Fibroblast of villous mesenchyme (primary cell): Measurements from ENCODE around the gene HLA-F. TPM values are rescaled to one million over a fixed set of nuclear protein-coding genes. Genes with fewer than 3 reads are reported as not detected.

Experiments
- DNase-seq: peaks from one replicate; pipeline ENCODE4 v3.0.0-alpha.2; 2010; ENCODE audit warnings: low read depth
- H3K4me3 ChIP-seq: 2 replicates; pipeline ENCODE4 v1.5.1; 2011; ENCODE audit warnings: low read depth, mild to moderate bottlenecking, low read length
- total RNA-seq: library from RNA; depleted of rRNA; stranded (reverse); fragments of >200 nt; gene quantifications from 2 replicates; pipeline ENCODE4 v1.2.3, GENCODE V29; 2012
- TF ChIP-seq, protein P1 (sequence below): IDR thresholded peaks from 2 replicates; pipeline ENCODE4 v1.5.1; 2012; ENCODE audit warnings: low read depth, mild to moderate bottlenecking, low read length; ENCODE audit not compliant: insufficient read depth

Gene HLA-F
- total RNA-seq, 1 donor: 27.2 TPM

DNA sequence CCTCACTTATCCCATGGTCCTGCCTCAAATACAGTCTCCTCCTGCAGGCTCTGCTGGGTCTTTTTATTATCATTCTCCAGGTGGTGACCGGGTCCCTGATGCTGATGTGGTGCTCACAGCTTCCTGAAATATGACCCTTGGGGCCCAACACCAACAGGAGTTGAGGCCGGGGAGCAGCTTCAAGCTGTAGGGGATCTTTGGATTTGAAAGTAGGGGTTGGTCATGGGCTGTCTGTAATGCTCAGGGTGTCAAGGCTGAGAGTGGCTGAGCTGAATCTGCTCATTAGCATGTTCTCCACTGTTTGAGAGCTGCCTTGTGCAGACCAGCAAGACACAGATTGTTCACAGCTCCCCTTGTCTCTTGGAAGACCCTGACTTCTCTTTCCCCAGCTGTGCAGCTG lies 35.5 kb downstream of the HLA-F start:
- no peak overlapping the region for H3K4me3 ChIP-seq
- TF ChIP-seq, protein P1, sequence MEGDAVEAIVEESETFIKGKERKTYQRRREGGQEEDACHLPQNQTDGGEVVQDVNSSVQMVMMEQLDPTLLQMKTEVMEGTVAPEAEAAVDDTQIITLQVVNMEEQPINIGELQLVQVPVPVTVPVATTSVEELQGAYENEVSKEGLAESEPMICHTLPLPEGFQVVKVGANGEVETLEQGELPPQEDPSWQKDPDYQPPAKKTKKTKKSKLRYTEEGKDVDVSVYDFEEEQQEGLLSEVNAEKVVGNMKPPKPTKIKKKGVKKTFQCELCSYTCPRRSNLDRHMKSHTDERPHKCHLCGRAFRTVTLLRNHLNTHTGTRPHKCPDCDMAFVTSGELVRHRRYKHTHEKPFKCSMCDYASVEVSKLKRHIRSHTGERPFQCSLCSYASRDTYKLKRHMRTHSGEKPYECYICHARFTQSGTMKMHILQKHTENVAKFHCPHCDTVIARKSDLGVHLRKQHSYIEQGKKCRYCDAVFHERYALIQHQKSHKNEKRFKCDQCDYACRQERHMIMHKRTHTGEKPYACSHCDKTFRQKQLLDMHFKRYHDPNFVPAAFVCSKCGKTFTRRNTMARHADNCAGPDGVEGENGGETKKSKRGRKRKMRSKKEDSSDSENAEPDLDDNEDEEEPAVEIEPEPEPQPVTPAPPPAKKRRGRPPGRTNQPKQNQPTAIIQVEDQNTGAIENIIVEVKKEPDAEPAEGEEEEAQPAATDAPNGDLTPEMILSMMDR: no peak
- DNase-seq: no peak

DNA sequence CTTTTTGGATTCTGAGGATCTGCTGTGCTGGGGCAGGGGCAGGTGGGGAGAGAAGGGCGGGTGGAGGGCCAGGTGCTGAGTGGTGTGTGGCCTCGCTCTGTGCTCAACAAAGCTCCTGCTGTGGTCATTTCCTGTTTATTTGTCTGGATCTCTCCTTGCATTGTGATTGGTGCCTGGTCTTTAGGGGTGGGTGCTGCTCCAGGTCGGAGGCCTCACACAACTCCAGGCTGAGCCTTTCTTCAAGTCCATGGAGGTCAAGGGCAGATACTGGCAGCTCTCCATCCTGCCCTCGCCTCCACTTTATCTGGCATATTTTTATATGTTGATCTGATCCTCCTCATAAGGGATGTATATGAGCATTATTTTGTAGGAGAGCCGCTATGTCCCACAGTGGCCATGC lies 36.2 kb downstream of the HLA-F start:
- TF ChIP-seq, protein P1: no peak
- DNase-seq: no peak
- no peak overlapping the region for H3K4me3 ChIP-seq

DNA sequence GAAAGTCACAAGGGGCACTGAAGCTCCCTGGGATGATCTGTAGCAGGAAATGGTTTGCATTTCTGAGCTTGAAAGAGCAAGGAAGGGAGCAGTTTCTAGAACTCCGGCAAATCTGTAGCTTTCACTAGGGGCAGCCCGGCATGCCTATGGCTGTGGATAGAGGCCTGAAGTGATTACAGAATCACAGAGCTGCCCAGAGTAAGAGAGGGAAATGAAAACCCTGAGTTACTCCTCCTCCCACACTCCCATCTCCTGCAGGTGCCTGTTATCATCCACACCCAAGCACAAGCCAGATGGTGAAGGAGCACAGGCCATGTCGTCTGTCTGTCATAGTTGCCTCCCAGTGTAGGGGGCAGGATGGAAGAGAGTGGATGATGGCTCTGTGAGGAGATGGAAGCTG lies 37.1 kb downstream of the HLA-F start:
- no peak for DNase-seq
- TF ChIP-seq, protein P1: no peak
- no peak overlapping the region for H3K4me3 ChIP-seq

DNA sequence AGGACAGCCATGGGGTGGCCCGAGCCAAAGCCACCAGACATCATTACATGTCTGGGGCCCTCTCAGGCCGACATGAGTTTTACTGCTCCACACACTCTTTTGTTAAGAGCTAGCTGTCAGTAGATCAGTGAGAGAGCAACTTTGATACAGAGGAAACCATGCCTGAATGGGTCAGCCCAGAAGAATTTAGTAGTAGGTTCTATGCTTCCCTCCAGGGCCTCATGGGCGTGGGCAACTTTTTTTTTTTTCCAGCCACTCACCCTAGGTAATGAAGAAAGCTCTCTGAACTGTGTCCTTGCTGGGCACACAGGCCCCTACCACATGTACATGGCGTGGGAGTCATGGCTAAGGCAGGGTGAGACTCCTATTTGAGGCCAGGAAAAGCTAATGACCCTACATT lies 38.8 kb downstream of the HLA-F start:
- TF ChIP-seq, protein P1: no peak
- DNase-seq: no peak
- no peak overlapping the region for H3K4me3 ChIP-seq

DNA sequence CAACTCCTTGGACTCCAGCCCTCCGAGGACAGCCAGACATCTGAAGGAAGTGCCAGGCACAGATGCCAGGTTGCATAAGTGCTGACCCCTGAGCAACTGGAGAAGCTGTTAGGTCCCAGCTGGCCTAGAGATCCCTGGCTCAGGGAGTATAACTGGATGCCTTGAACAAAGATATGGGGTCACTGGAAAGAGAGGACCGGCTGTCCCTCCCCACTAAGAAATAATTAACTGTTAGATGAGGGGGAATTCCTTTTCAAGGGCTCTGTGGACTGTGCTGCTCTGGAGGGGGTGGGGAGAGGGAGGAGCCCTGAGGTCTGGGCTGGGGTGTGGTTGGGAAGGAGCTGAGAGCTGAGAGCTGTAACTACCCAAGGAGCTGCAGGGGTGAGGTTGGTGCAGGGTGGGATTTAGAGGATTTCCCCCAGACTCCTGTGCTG lies 39.6 kb downstream of the HLA-F start:
- TF ChIP-seq, protein P1: no peak
- no peak overlapping the region for H3K4me3 ChIP-seq
- no peak for DNase-seq

DNA sequence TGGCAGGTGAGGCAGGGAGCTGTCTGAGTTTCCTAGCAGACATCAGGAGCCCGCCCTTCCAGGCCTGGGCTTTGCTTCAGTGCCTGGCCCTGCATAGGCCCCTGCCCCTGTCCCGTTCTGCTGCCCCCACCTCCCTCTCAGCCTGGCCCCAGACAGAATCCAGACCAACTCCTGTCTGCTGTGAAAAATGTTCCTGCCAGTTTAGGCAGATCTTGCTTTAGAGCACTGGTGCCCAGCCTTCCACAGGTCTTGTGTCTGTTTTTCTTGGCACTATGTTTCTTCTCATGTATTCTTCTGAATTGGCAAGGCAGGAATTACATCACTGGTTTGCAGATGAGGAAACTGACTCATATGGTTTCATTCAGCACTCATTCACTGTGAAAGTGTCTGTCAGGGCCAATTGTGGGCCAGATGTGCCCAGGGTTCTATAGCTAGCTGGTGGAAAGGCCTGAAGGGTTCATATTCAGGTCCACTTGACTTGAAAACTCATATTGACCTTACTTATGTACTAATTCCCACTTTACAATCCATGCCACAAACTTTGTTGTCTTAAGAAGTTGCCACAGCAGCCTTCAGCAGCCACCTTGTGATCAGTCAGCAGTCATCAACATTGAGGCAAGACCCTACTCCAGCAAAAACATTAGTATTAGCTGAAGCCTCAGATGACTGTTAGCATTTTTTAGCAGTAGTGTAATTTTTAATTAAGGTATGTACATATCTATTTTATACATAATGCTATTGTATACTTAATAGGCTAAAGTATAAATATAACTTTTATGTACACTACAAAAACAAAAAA lies 40.5 kb downstream of the HLA-F start:
- H3K4me3 ChIP-seq: no peak overlapping the region
- DNase-seq: peak; percentile 11
- TF ChIP-seq, protein P1: no peak
